Measurements from ENCODE around the gene CMIP. TPM values are rescaled to one million over a fixed set of nuclear protein-coding genes. Genes with fewer than 3 reads are reported as not detected.

Gene CMIP
- total RNA-seq, 2 donors from 2014 or later: 35.5 to 51.5 TPM

- H3K27ac Mint-ChIP-seq: no peak overlapping the region
- H3K9me3 Mint-ChIP-seq: no peaks in the 10 kb centered on the region
- DNase-seq (ENCODE audit: low spot score in 2 of 2) (no peak), ATAC-seq (no peak)
- peaks cover 0 to 5% of the 10 kb centered on the region in 2 donors for H3K36me3 Mint-ChIP-seq
These were observed 21.9 kb downstream of the CMIP start for GRCh38 chr16:81466356-81466980.

- Mint-ChIP-seq H3K27ac (no peak overlapping the region), H3K36me3 (peaks cover 0 to 5% of the 10 kb centered on the region in 2 donors), H3K9me3 (no peaks in the 10 kb centered on the region)
- ATAC-seq (no peak), DNase-seq (ENCODE audit: low spot score in 2 of 2) (no peak)
These were observed 22.5 kb downstream of the CMIP start for GRCh38 chr16:81467072-81467471.

GRCh38 chr16:81467815-81468214, 23.2 kb downstream of the CMIP start:
- Mint-ChIP-seq H3K9me3 (no peaks in the 10 kb centered on the region), H3K36me3 (peaks cover 0 to 5% of the 10 kb centered on the region in 2 donors), H3K27ac (peak overlapping the region in 1 of 2 donors; percentile 70)
- no peak for DNase-seq (ENCODE audit: low spot score in 2 of 2)
- no peak for ATAC-seq

DNA sequence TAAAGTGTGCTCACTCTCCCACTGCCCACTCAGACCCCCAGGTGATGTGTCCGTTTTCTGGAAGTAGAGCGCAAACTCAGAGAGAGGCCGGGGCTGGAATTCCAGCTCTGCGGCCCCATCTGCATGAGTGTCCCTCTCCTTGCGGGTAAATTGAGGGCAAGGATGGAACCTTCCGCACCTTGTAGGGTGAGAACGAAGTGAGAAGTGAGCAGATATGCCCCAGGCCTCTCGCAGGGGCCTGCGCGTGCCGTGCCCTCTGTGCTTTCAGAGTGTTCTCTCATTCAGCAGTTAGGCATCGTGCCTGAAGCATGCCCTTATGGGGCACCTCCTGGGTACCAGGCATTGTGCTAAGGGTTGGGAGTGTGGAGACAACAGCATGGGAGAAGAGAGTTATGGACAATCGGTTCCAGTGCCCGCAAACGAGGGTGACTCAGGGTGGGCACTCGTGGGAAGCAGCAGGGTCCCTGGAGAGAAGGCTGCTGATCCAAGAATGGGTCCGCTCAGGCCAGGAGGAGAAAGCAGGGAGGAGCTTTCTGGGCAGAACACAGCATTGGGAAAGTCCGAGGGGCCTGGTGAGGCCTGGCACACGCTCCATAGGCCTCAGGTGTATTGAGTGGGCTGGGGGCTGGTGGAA, 23.8 kb downstream of the CMIP start:
- ATAC-seq (no peak), DNase-seq (ENCODE audit: low spot score in 2 of 2) (no peak)
- peaks cover 0 to 5% of the 10 kb centered on the region in 2 donors for H3K36me3 Mint-ChIP-seq
- no peaks in the 10 kb centered on the region for H3K9me3 Mint-ChIP-seq
- H3K27ac Mint-ChIP-seq: peak overlapping the region in 1 of 2 donors; percentile 70

DNA sequence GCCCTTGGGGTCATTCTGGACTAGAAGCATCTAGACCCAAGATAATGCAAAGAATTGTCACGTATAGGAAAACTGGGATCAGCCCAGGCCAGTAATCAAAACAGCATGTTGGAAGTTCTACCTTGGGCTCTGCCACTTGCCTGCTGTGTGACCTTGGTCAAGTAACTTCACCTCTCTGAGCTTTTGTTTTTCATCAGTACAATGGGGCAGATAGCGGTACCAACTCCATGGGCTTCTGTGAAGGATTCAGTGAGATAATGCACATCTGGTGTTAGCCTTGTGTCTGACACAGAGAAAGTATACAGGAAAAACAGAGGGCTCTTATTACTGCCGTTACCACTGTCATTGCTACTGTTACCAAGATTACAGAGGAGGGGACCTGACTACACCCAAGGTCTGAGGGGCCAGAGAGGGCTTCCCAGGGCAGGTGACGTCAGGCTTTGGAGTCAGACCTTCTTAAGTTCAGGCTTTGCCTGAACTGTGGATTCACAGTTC, 24.6 kb downstream of the CMIP start:
- peak; percentile 34 to 56 for ATAC-seq
- no peak for DNase-seq (ENCODE audit: low spot score in 2 of 2)

DNA sequence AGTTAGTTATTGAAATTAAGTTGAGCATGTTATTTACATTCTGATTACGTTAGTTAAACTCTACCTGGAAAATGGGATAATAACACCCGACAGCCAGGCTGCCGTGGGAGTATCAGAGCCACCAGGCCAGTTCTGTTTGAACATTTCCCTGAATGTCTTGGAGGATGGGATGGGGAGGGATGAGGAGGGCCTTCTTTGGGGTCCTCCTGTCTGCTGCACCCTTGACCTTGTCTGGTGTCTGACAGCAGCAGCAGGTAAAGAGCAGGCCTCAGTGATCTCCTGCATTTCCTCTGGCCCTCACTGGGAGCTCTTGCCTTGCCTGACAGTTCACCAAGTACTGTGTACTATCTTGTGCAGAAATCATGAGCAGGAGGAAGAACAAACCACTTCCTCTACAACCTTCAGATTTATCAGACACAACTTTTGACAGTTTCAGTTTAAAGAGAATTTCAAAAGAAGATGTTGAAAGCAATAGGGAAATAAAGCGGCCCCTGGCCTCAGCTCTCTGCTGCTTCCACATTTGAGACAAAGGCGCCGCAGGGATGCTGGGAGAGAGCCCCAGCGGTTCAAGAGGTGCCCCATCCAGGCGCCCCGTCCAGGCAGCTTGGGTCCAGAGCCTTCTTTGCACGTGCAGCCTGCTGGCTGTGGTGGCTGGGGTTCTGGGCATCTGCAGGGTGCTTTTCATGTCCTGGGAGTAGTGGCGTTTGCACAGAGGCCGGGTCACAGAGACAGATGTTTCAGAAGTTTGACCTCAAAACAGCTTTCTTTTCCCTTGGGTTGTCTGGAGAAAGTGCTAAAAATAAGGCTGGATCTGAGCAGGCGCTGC, 25.3 kb downstream of the CMIP start:
- ATAC-seq (peak; percentile 79 to 85), DNase-seq (ENCODE audit: low spot score in 2 of 2) (no peak)
- peak overlapping the region; percentile 70 to 77 for H3K27ac Mint-ChIP-seq

More for the DNA sequence above, 24.6 kb downstream of the CMIP start:
- Mint-ChIP-seq H3K9me3 (no peaks in the 10 kb centered on the region), H3K27ac (peak overlapping the region; percentile 70 to 77), H3K36me3 (peaks cover 0 to 5% of the 10 kb centered on the region in 2 donors)

GRCh38 chr16:81470796-81471636, 26.4 kb downstream of the CMIP start:
- H3K36me3 Mint-ChIP-seq: peaks cover under 1 to 5% of the 10 kb centered on the region in 2 donors
- peak overlapping the region in 1 of 2 donors; percentile 70 for H3K27ac Mint-ChIP-seq
- ATAC-seq: no peak
- DNase-seq (ENCODE audit: low spot score in 2 of 2): no peak
- H3K9me3 Mint-ChIP-seq: no peaks in the 10 kb centered on the region

More for the DNA sequence above, 25.3 kb downstream of the CMIP start:
- Mint-ChIP-seq H3K36me3 (peaks cover 0 to 5% of the 10 kb centered on the region in 2 donors), H3K9me3 (no peaks in the 10 kb centered on the region)

DNA sequence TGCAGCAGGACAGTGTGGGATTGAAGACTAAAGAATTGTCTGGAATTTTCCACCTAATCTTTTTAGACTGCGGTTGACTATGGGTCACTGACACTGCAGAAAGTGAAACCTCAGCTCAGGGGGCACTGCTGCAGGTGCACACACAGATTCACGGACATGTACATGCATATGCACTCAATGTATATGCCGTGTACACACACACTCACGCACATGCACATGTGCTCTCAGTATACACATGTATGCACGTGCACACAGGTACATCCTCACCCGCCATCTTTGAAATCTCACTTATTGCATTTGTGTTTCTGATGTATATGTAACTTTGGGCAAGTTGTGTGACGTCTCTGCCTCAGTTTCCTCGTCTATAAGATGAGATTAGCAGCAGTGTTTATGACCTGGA, 27.3 kb downstream of the CMIP start:
- H3K27ac Mint-ChIP-seq: peak overlapping the region in 1 of 2 donors; percentile 55
- H3K36me3 Mint-ChIP-seq: peaks cover 5 to 6% of the 10 kb centered on the region in 2 donors
- no peak for DNase-seq (ENCODE audit: low spot score in 2 of 2)
- no peaks in the 10 kb centered on the region for H3K9me3 Mint-ChIP-seq
- ATAC-seq: no peak

GRCh38 chr16:81472391-81472790, 27.8 kb downstream of the CMIP start:
- Mint-ChIP-seq H3K9me3 (no peaks in the 10 kb centered on the region), H3K36me3 (peaks cover 5 to 6% of the 10 kb centered on the region in 2 donors), H3K27ac (no peak overlapping the region)
- DNase-seq (ENCODE audit: low spot score in 2 of 2) (no peak), ATAC-seq (no peak)

- no peak for DNase-seq (ENCODE audit: low spot score in 2 of 2)
- Mint-ChIP-seq H3K36me3 (peaks cover 5 to 6% of the 10 kb centered on the region in 2 donors), H3K9me3 (no peaks in the 10 kb centered on the region), H3K27ac (no peak overlapping the region)
- ATAC-seq: no peak
These were observed 28.5 kb downstream of the CMIP start for GRCh38 chr16:81473066-81473488.

GRCh38 chr16:81473558-81473957, 28.9 kb downstream of the CMIP start:
- Mint-ChIP-seq H3K9me3 (no peaks in the 10 kb centered on the region), H3K36me3 (peaks cover 5 to 6% of the 10 kb centered on the region in 2 donors), H3K27ac (no peak overlapping the region)
- no peak for DNase-seq (ENCODE audit: low spot score in 2 of 2)
- ATAC-seq: no peak

- no peak for DNase-seq (ENCODE audit: low spot score in 2 of 2)
- ATAC-seq: no peak
- Mint-ChIP-seq H3K9me3 (no peaks in the 10 kb centered on the region), H3K36me3 (peaks cover 5 to 6% of the 10 kb centered on the region in 2 donors), H3K27ac (peak overlapping the region in 1 of 2 donors; percentile 51)
These were observed 29.7 kb downstream of the CMIP start for GRCh38 chr16:81473969-81474959.

DNA sequence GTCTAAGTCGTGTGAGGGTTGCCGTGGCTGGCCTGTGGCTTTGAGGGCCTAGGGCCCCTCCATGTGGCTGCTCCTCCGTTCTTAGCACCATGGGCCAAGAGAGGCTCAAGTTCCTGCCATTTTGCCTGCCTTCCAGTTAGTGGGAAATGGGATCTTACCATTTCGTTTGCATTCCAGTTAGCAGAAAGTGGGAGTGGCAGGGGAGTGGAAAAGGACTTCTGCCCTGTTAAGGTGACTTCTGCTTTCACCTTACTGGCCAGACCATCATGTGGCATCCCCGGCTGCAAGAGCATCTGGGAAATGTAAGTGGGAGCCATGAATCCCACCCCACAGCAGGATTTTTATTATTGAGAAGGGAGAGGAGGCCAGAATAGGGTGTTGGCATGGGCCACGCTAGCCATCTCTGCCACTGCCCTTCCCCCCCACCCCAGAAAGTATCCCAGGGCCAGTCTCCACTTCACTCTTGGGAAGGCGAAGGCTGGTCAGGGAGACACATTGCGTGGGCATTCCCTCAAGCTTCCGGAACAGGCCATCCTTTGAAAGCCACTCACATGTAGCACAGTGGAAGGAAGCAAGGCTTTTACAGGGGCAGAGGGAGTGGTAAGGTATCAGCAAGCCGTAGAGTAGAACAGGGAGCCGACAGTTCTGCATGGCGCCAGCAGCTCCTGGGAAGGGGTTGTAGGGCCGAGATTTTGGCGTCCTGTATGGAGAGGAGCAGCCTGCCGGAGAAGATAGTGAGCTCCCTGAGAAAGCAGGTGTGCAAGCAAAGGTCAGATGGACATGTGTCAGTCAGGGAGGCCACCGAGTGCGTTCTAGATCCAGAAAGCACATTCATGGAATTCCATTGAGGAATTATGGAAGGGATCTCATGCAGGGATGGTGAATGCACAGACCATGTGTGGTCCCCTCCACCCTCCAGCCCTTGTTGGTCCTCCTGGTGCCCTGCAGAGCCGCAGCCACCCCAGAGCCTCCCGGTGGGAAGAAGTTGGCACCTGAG, 33.4 kb downstream of the CMIP start:
- H3K36me3 Mint-ChIP-seq: peaks cover 0 to 6% of the 10 kb centered on the region in 2 donors
- H3K27ac Mint-ChIP-seq: no peak overlapping the region
- H3K9me3 Mint-ChIP-seq: no peaks in the 10 kb centered on the region
- DNase-seq (ENCODE audit: low spot score in 2 of 2): no peak
- ATAC-seq: no peak

DNA sequence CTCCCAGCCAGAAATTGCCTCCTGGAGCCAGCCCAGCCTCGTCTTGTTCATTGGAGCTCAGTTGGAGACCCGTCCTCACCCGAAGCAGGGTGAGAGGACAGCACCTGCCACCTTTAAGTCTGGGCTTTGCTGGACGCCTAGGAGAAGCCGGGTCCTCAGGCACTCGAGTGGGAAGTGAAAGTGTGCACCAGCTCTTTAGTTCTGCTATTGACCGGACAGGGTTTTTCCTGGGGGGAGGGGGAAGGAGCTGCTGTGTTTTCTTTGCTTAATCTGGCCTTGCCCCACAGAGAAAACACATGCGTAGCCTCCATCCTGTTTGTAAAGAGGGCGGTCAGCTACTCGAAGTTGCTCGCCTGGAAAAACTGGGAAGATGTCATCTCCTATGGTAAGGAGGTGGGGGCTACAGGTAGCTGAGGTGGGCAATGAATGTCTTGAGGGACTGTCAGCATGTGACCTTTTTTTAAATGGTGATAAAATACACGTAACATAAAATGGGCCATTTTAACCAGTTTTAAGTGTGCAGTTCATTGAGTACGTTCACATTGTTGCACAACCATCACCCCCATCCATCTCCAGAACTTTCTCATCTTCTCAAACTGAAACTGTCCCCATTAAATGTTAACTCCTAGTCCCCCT, 34.4 kb downstream of the CMIP start:
- Mint-ChIP-seq H3K9me3 (no peaks in the 10 kb centered on the region), H3K27ac (no peak overlapping the region), H3K36me3 (peaks cover 0 to 6% of the 10 kb centered on the region in 2 donors)
- ATAC-seq (no peak), DNase-seq (ENCODE audit: low spot score in 2 of 2) (no peak)
